Parathyroid adenoma (tissue), 2 donors: ENCODE data around the gene SLC36A4.

ENCODE experiments used
- H2AFZ ChIP-seq: fragments of 300-600 bp; sonication (generic); one replicate; pipeline ENCODE4 v1.7.0; 2017; ENCODE audit warnings: antibody characterized with exemption, mild to moderate bottlenecking
- H3K27ac ChIP-seq: fragments of 300-600 bp; sonication (generic); one replicate; pipeline ENCODE4 v1.7.0; 2017
- H3K27me3 ChIP-seq: fragments of 300-600 bp; sonication (generic); one replicate; pipeline ENCODE4 v1.7.0; 2017; ENCODE audit warnings: low read length; ENCODE audit not compliant: control insufficient read depth, insufficient read depth
- H3K36me3 ChIP-seq: fragments of 300-600 bp; sonication (generic); one replicate; pipeline ENCODE4 v1.7.0; 2017; ENCODE audit warnings: low read length; ENCODE audit not compliant: control insufficient read depth, insufficient read depth
- H3K4me1 ChIP-seq: fragments of 300-600 bp; sonication (generic); one replicate; pipeline ENCODE4 v1.7.0; 2017; ENCODE audit warnings: control low read depth
- H3K4me2 ChIP-seq: fragments of 300-600 bp; sonication (generic); one replicate; pipeline ENCODE4 v1.7.0; 2017; ENCODE audit warnings: low read length
- H3K4me3 ChIP-seq: fragments of 300-600 bp; sonication (generic); one replicate; pipeline ENCODE4 v1.7.0; 2017; ENCODE audit warnings: low read depth, low read length
- H3K79me2 ChIP-seq: fragments of 300-600 bp; sonication (generic); one replicate; pipeline ENCODE4 v1.7.0; 2017; ENCODE audit warnings: control low read depth
- H3K9ac ChIP-seq: fragments of 300-600 bp; sonication (generic); one replicate; pipeline ENCODE4 v1.7.0; 2017; ENCODE audit warnings: mild to moderate bottlenecking
- H3K9me3 ChIP-seq: fragments of 300-600 bp; sonication (generic); one replicate; pipeline ENCODE4 v1.7.0; 2017; ENCODE audit warnings: low read length; ENCODE audit not compliant: control insufficient read depth
- CTCF ChIP-seq: fragments of 300-600 bp; sonication (generic); IDR thresholded peaks from one replicate; pipeline ENCODE4 v1.7.0; 2017; ENCODE audit warnings: antibody characterized with exemption, mild to moderate bottlenecking
- donor health status: primary hyperparathyroidism.

Gene SLC36A4

GRCh38 chr11:93236741-93237675 lies 39.2 kb upstream of the SLC36A4 start:
- Histone ChIP-seq H3K36me3 (no peaks in the 10 kb centered on the region), H3K27ac (no peak overlapping the region), H2AFZ (no peak overlapping the region), H3K79me2 (no peaks in the 10 kb centered on the region), H3K4me3 (no peak overlapping the region), H3K4me1 (no peaks in the 10 kb centered on the region), H3K4me2 (no peak overlapping the region), H3K27me3 (no peaks in the 10 kb centered on the region), H3K9me3 (no peaks in the 10 kb centered on the region), H3K9ac (no peak overlapping the region)
- TF ChIP-seq CTCF, result peak; percentile 5

GRCh38 chr11:93234602-93235207 lies 36.9 kb upstream of the SLC36A4 start:
- H3K27ac ChIP-seq, result no peak overlapping the region
- no peak overlapping the region for H3K4me2 ChIP-seq
- TF ChIP-seq CTCF, result peak; percentile 70
- no peaks in the 10 kb centered on the region for H3K9me3 ChIP-seq
- no peak overlapping the region for H2AFZ ChIP-seq
- H3K36me3 ChIP-seq, result no peaks in the 10 kb centered on the region
- no peaks in the 10 kb centered on the region for H3K79me2 ChIP-seq
- no peaks in the 10 kb centered on the region for H3K27me3 ChIP-seq
- no peaks in the 10 kb centered on the region for H3K4me1 ChIP-seq
- no peak overlapping the region for H3K4me3 ChIP-seq
- H3K9ac ChIP-seq, result no peak overlapping the region

DNA sequence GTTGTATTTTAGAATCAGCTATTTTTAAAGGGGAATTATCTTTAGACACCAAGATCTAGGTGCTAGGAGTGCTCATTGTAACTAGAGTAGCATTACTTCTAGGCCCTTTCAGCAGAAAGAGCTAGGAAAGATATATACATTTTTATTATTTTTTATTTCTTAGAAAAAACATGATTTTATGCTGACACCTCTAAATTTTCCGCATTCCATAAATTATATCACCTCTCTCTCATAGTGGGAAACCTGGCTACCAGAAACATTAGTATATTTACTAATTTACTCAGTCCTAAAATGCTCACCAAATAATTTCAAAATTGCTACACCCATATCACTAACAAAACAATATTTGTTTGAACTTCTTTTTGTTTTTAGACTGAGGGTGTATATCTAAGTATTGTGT lies 32.1 kb upstream of the SLC36A4 start:
- Histone ChIP-seq H3K36me3 (no peaks in the 10 kb centered on the region), H3K27ac (no peak overlapping the region), H3K4me2 (no peak overlapping the region), H3K4me3 (no peak overlapping the region), H3K4me1 (no peaks in the 10 kb centered on the region), H3K27me3 (no peaks in the 10 kb centered on the region), H2AFZ (no peak overlapping the region), H3K79me2 (no peaks in the 10 kb centered on the region), H3K9ac (no peak overlapping the region), H3K9me3 (no peaks in the 10 kb centered on the region)
- TF ChIP-seq CTCF, result no peak

GRCh38 chr11:93225662-93226061 lies 27.9 kb upstream of the SLC36A4 start:
- Histone ChIP-seq H3K4me2 (no peak overlapping the region), H3K27me3 (no peaks in the 10 kb centered on the region), H2AFZ (no peak overlapping the region), H3K9ac (no peak overlapping the region), H3K4me1 (no peaks in the 10 kb centered on the region), H3K27ac (no peak overlapping the region), H3K4me3 (no peak overlapping the region), H3K36me3 (no peaks in the 10 kb centered on the region), H3K9me3 (no peaks in the 10 kb centered on the region), H3K79me2 (no peaks in the 10 kb centered on the region)
- peak; percentile 28 for TF ChIP-seq CTCF
